ENCODE data around the gene NCK2.

Gene NCK2

GRCh38 chr2:105776560-105776928 is 31.8 kb downstream of the NCK2 start:
- Histone ChIP-seq H3K79me1 (ENCODE audit: low read depth, low read length) (peaks cover 7% of the 10 kb centered on the region), H3K4me3 (ENCODE audit: low read length in 2 of 2) (no peak overlapping the region), H3K4me2 (ENCODE audit: insufficient read depth, low read length, poor library complexity, severe bottlenecking) (no peak overlapping the region), H4K91ac (ENCODE audit: low read depth, low read length, poor library complexity) (no peak overlapping the region), H2BK12ac (ENCODE audit: low read length) (no peak overlapping the region), H2BK5ac (ENCODE audit: low read length) (no peak overlapping the region), H3K27ac (replicated peaks; ENCODE audit: low read length) (no peak overlapping the region), H3K27me3 (ENCODE audit: control insufficient read depth in 3 of 3, insufficient read depth in 3 of 3, low read depth in 1 of 3, low read length in 3 of 3) (peaks cover 0 to 1% (median 0%) of the 10 kb centered on the region in 3 experiments), H3K18ac (ENCODE audit: low read length) (no peak overlapping the region), H3K14ac (ENCODE audit: low read length) (no peak overlapping the region), H3K9ac (ENCODE audit: low read depth, low read length, poor library complexity) (no peak overlapping the region), H3K23ac (ENCODE audit: low read depth, low read length, poor library complexity) (no peak overlapping the region), H2BK120ac (ENCODE audit: low read depth, low read length) (no peak overlapping the region), H3K9me3 (replicated peaks in 1 of 2; ENCODE audit: control insufficient read depth in 2 of 2, insufficient read depth in 1 of 2, low read depth in 1 of 2, low read length in 2 of 2) (no peaks in the 10 kb centered on the region), H3K4ac (ENCODE audit: low read length) (no peak overlapping the region), H3K4me1 (ENCODE audit: control insufficient read depth in 2 of 2, insufficient read depth in 1 of 2, low read depth in 1 of 2, low read length in 2 of 2) (peaks cover 13 to 14% of the 10 kb centered on the region in 2 donors), H3K36me3 (replicated peaks in 1 of 2; ENCODE audit: control insufficient read depth in 2 of 2, insufficient read depth in 2 of 2, low read length in 2 of 2) (peaks cover 0 to 41% of the 10 kb centered on the region in 2 donors), H2AK5ac (ENCODE audit: low read depth, low read length) (no peak overlapping the region), H2BK15ac (ENCODE audit: low read length) (no peak overlapping the region), H2AFZ (ENCODE audit: low read length) (no peak overlapping the region), H4K8ac (ENCODE audit: low read depth, low read length) (no peak overlapping the region)
- no peak for DNase-seq (ENCODE audit: low spot score)
- WGBS, 2 donors (ENCODE audit: extremely low coverage in 2 of 2, insufficient read length in 2 of 2, insufficient replicate concordance in 1 of 2), result no CpG with 5 or more reads among the region's 5 CpGs

GRCh38 chr2:105777031-105777482 is 32.3 kb downstream of the NCK2 start:
- Histone ChIP-seq H3K4me1 (ENCODE audit: control insufficient read depth in 2 of 2, insufficient read depth in 1 of 2, low read depth in 1 of 2, low read length in 2 of 2) (peaks cover 9% of the 10 kb centered on the region in 2 donors), H3K27me3 (ENCODE audit: control insufficient read depth in 3 of 3, insufficient read depth in 3 of 3, low read depth in 1 of 3, low read length in 3 of 3) (peaks cover 0 to 1% (median 0%) of the 10 kb centered on the region in 3 experiments), H4K91ac (ENCODE audit: low read depth, low read length, poor library complexity) (no peak overlapping the region), H3K36me3 (replicated peaks in 1 of 2; ENCODE audit: control insufficient read depth in 2 of 2, insufficient read depth in 2 of 2, low read length in 2 of 2) (peaks cover 0 to 44% of the 10 kb centered on the region in 2 donors), H3K4me3 (ENCODE audit: low read length in 2 of 2) (no peak overlapping the region), H3K27ac (replicated peaks; ENCODE audit: low read length) (no peak overlapping the region), H3K4ac (ENCODE audit: low read length) (no peak overlapping the region), H4K8ac (ENCODE audit: low read depth, low read length) (no peak overlapping the region), H3K9ac (ENCODE audit: low read depth, low read length, poor library complexity) (no peak overlapping the region), H2BK120ac (ENCODE audit: low read depth, low read length) (no peak overlapping the region), H2AFZ (ENCODE audit: low read length) (no peak overlapping the region), H3K79me1 (ENCODE audit: low read depth, low read length) (peaks cover 7% of the 10 kb centered on the region), H3K18ac (ENCODE audit: low read length) (peak overlapping the region; percentile 18), H3K23ac (ENCODE audit: low read depth, low read length, poor library complexity) (no peak overlapping the region), H3K4me2 (ENCODE audit: insufficient read depth, low read length, poor library complexity, severe bottlenecking) (no peak overlapping the region), H2BK12ac (ENCODE audit: low read length) (no peak overlapping the region), H3K14ac (ENCODE audit: low read length) (no peak overlapping the region), H2BK5ac (ENCODE audit: low read length) (no peak overlapping the region), H2AK5ac (ENCODE audit: low read depth, low read length) (no peak overlapping the region), H2BK15ac (ENCODE audit: low read length) (no peak overlapping the region), H3K9me3 (replicated peaks in 1 of 2; ENCODE audit: control insufficient read depth in 2 of 2, insufficient read depth in 1 of 2, low read depth in 1 of 2, low read length in 2 of 2) (no peaks in the 10 kb centered on the region)
- no peak for DNase-seq (ENCODE audit: low spot score)
- WGBS, 2 donors (ENCODE audit: extremely low coverage in 2 of 2, insufficient read length in 2 of 2, insufficient replicate concordance in 1 of 2), result no CpG with 5 or more reads among the region's 13 CpGs

DNA sequence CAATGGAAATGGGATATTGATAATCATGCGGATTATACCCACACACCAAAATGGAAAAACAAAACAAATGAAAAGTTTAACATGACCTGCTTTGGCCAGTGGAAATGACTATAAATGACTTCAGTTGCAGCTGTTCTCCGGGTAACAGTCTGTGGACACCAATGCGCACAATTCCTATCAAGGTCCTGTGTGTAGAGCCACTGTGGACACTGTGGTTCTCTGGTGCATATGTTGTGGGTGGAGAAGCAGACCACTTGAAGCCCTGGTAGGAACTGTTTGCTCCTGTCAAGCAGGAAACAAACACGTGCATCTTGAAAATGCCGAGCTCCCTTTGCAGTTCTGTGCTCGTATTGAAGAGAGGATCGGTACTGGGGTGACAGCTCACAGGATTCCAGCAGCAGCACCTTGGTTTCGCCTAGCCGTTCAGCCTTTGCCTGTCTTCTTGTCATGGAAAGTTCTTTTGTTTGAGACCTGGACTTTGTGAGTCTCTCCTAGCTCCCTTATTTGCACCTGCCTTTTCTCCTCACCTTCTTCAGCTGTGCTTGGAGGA is 32.9 kb downstream of the NCK2 start:
- H2AFZ ChIP-seq (ENCODE audit: low read length), result no peak overlapping the region
- no peak overlapping the region for H2BK15ac ChIP-seq (ENCODE audit: low read length)
- H3K36me3 ChIP-seq (replicated peaks in 1 of 2; ENCODE audit: control insufficient read depth in 2 of 2, insufficient read depth in 2 of 2, low read length in 2 of 2), result peaks cover 0 to 43% of the 10 kb centered on the region in 2 donors
- H4K91ac ChIP-seq (ENCODE audit: low read depth, low read length, poor library complexity), result no peak overlapping the region
- H3K4ac ChIP-seq (ENCODE audit: low read length), result no peak overlapping the region
- no peak overlapping the region for H4K8ac ChIP-seq (ENCODE audit: low read depth, low read length)
- H2BK120ac ChIP-seq (ENCODE audit: low read depth, low read length), result no peak overlapping the region
- H3K9me3 ChIP-seq (replicated peaks in 1 of 2; ENCODE audit: control insufficient read depth in 2 of 2, insufficient read depth in 1 of 2, low read depth in 1 of 2, low read length in 2 of 2), result no peaks in the 10 kb centered on the region
- no peak overlapping the region for H3K14ac ChIP-seq (ENCODE audit: low read length)
- peaks cover 5% of the 10 kb centered on the region in 2 donors for H3K4me1 ChIP-seq (ENCODE audit: control insufficient read depth in 2 of 2, insufficient read depth in 1 of 2, low read depth in 1 of 2, low read length in 2 of 2)
- H3K27me3 ChIP-seq (ENCODE audit: control insufficient read depth in 3 of 3, insufficient read depth in 3 of 3, low read depth in 1 of 3, low read length in 3 of 3), result peaks cover 0 to 1% (median 0%) of the 10 kb centered on the region in 3 experiments
- H2BK5ac ChIP-seq (ENCODE audit: low read length), result no peak overlapping the region
- H3K4me2 ChIP-seq (ENCODE audit: insufficient read depth, low read length, poor library complexity, severe bottlenecking), result no peak overlapping the region
- no peak overlapping the region for H3K9ac ChIP-seq (ENCODE audit: low read depth, low read length, poor library complexity)
- H3K79me1 ChIP-seq (ENCODE audit: low read depth, low read length), result peaks cover 7% of the 10 kb centered on the region
- H3K27ac ChIP-seq (replicated peaks; ENCODE audit: low read length), result no peak overlapping the region
- no peak overlapping the region for H3K4me3 ChIP-seq (ENCODE audit: low read length in 2 of 2)
- DNase-seq (ENCODE audit: low spot score), result no peak
- H2BK12ac ChIP-seq (ENCODE audit: low read length), result no peak overlapping the region
- no peak overlapping the region for H3K23ac ChIP-seq (ENCODE audit: low read depth, low read length, poor library complexity)
- H3K18ac ChIP-seq (ENCODE audit: low read length), result no peak overlapping the region
- no CpG with 5 or more reads among the region's 9 CpGs for WGBS, 2 donors (ENCODE audit: extremely low coverage in 2 of 2, insufficient read length in 2 of 2, insufficient replicate concordance in 1 of 2)
- H2AK5ac ChIP-seq (ENCODE audit: low read depth, low read length), result no peak overlapping the region

DNA sequence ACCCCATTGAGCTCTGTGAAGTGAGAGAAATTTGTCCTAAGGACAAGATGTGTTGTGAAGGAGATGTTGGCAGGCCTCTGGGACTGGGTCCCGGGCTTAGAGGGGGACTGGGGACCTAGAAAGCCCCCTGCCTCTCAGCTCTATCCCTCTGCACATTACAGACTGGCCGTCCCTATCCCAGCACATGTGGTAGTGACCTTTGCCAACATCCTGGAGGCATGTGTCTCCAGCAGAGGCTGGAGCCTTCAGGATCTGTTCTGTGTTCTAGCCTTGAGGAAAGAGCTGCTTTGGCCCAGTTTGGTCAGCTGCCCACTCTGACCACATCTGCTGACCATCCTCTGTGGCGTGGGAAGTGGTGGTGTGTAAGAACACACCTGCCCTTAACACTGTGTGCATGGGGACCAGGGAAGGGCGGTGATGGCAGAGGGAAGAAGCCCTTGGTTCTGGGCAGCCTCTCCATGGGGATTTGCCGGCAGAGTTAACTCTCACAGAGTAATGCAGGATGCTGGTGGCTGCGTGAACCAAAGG is 33.4 kb downstream of the NCK2 start:
- H2AFZ ChIP-seq (ENCODE audit: low read length), result no peak overlapping the region
- H2BK5ac ChIP-seq (ENCODE audit: low read length), result no peak overlapping the region
- no peak overlapping the region for H2BK120ac ChIP-seq (ENCODE audit: low read depth, low read length)
- H3K36me3 ChIP-seq (replicated peaks in 1 of 2; ENCODE audit: control insufficient read depth in 2 of 2, insufficient read depth in 2 of 2, low read length in 2 of 2), result peaks cover 0 to 44% of the 10 kb centered on the region in 2 donors
- peaks cover 0 to 1% (median 0%) of the 10 kb centered on the region in 3 experiments for H3K27me3 ChIP-seq (ENCODE audit: control insufficient read depth in 3 of 3, insufficient read depth in 3 of 3, low read depth in 1 of 3, low read length in 3 of 3)
- H3K14ac ChIP-seq (ENCODE audit: low read length), result peak overlapping the region; percentile 66
- H2AK5ac ChIP-seq (ENCODE audit: low read depth, low read length), result no peak overlapping the region
- no peak overlapping the region for H3K4ac ChIP-seq (ENCODE audit: low read length)
- H3K4me1 ChIP-seq (ENCODE audit: control insufficient read depth in 2 of 2, insufficient read depth in 1 of 2, low read depth in 1 of 2, low read length in 2 of 2), result peaks cover 5% of the 10 kb centered on the region in 2 donors
- no peak overlapping the region for H3K27ac ChIP-seq (replicated peaks; ENCODE audit: low read length)
- H2BK12ac ChIP-seq (ENCODE audit: low read length), result no peak overlapping the region
- no peaks in the 10 kb centered on the region for H3K9me3 ChIP-seq (replicated peaks in 1 of 2; ENCODE audit: control insufficient read depth in 2 of 2, insufficient read depth in 1 of 2, low read depth in 1 of 2, low read length in 2 of 2)
- no peak overlapping the region for H4K8ac ChIP-seq (ENCODE audit: low read depth, low read length)
- no peak for DNase-seq (ENCODE audit: low spot score)
- no CpG with 5 or more reads among the region's 6 CpGs for WGBS, 2 donors (ENCODE audit: extremely low coverage in 2 of 2, insufficient read length in 2 of 2, insufficient replicate concordance in 1 of 2)
- no peak overlapping the region for H3K23ac ChIP-seq (ENCODE audit: low read depth, low read length, poor library complexity)
- peaks cover 7% of the 10 kb centered on the region for H3K79me1 ChIP-seq (ENCODE audit: low read depth, low read length)
- H2BK15ac ChIP-seq (ENCODE audit: low read length), result no peak overlapping the region
- H3K18ac ChIP-seq (ENCODE audit: low read length), result no peak overlapping the region
- no peak overlapping the region for H3K9ac ChIP-seq (ENCODE audit: low read depth, low read length, poor library complexity)
- H3K4me3 ChIP-seq (ENCODE audit: low read length in 2 of 2), result no peak overlapping the region
- H3K4me2 ChIP-seq (ENCODE audit: insufficient read depth, low read length, poor library complexity, severe bottlenecking), result no peak overlapping the region
- H4K91ac ChIP-seq (ENCODE audit: low read depth, low read length, poor library complexity), result no peak overlapping the region
